GM12892 (cell line): ENCODE results near the gene HK3.

ENCODE experiments used
- DNase-seq: peaks from one replicate; pipeline ENCODE4 v3.0.0; 2011; ENCODE audit not compliant: insufficient read length
- FAIRE-seq: peaks from 2 replicates; lab custom pipeline; 2011; peaks lifted over from hg19 to GRCh38; lab: Jason Lieb, UNC
- POLR2A ChIP-seq: IDR thresholded peaks from 2 replicates; pipeline ENCODE4 v1.6.1; 2011; ENCODE audit warnings: low read depth, low read length, control low read depth
- POLR2AphosphoS5 ChIP-seq: IDR thresholded peaks from 2 replicates; pipeline ENCODE4 v1.6.1; 2011; ENCODE audit warnings: low read depth, low read length, control low read depth
- TAF1 ChIP-seq: IDR thresholded peaks from 2 replicates; pipeline ENCODE4 v1.6.1; 2011; ENCODE audit warnings: low read depth, mild to moderate bottlenecking, control low read depth, low read length, borderline replicate concordance

Gene HK3

DNA sequence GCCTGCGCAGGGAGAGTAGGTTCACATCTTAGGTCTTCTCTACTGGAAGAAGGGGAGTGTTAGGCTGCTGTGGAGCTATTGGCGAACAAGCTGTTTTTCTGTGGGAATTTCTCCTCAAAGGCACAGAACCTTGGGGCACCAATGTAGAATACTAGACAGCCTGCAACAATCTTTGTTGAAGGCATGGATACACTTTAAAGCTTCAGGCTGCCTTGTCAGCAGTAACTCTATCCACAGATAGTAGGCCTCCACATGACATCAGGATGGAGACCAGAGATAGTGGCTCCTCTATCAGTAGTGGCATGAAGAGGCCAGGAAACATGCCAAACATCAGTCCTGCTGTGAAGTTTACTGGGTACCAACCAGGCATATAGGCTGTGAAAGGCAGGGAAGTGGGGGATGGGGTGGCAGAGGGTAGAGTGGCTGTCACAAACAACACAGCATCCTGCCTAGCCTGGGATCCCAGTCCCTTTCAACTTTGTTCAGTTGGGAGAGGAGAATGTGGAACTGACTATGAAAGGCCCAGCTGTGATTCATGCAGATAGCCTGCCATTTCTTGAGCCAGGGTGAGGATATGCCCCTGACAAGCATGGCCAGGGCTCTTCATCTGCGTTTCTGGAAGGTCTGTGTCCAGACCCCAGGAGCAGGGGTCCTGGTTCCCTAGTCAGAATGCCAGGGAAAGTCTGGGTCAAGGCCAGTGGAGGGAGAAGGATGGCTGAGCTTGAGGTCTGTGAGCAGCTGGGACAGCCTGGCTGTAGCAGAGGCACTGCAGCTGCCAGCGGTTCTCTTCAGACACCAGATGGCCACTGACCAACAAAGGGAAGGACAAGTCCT is 1.0 kb upstream of the HK3 start:
- TF ChIP-seq TAF1, result no peak
- DNase-seq (no peak), FAIRE-seq (no peak)

DNA sequence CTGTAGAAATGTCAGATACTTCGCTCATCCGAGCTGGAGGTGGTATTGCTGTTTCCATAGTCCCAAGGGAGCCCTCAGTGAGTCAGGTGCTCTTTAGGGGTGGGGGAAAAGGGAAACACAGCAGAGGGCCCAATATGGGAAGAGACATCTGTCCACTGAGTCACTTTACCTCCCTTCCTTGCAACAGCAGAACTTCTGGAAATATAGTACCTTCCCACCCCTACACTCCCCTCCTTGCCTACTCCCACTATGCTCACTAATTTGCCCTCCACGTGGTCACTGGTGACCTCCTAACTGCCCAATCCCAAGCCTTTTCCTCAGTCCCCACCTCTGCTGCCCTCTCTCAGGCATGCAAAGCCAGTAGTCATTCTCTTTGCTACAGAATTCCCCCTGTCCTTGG is 1.9 kb downstream of the HK3 start:
- DNase-seq, result no peak
- no peak for FAIRE-seq
- no peak for TF ChIP-seq POLR2A
- TF ChIP-seq POLR2AphosphoS5, result no peak
- no peak for TF ChIP-seq TAF1

DNA sequence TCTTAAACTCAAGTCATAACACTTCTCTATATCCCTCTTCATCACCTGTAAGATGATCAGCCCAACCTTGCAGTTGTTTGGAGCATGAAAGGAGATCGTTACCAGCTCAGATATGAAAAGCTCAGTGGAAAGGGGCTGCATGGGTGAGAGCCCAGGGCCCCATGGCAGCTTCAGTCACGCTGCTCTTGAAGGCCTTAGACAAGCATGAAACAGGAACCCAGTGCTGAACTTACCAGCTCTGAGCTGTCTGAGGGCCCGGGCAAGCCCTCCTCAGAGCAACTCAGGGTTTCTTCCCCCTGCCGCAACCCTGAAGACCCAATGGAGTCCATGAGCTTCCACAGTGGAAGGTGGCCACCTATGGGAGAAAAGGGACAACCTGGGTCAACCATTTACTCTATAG is 3.3 kb downstream of the HK3 start:
- no peak for TF ChIP-seq POLR2A
- no peak for TF ChIP-seq POLR2AphosphoS5
- no peak for TF ChIP-seq TAF1
- FAIRE-seq, result no peak
- no peak for DNase-seq

DNA sequence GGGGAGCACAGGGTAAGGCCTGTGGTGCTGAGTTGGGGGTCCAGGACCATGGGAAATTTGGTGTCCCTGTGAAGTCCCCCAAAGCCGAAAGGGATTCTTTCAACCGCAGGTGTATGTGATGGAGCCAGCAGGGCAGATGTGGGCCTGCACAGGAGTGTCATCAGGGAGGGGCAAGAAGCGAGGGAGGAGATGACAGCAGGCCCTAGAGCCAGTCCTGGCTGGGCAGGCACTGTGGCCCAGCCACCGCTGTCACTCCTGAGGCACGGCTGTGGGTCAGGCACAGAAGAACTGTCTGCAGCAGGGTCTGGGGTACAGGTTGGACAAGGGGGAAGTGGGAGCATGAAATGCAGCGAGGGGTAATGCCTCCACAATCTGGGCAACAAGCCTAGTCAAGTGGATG is 4.8 kb downstream of the HK3 start:
- FAIRE-seq, result no peak
- TF ChIP-seq POLR2AphosphoS5 (no peak), TAF1 (no peak), POLR2A (no peak)
- DNase-seq, result no peak

DNA sequence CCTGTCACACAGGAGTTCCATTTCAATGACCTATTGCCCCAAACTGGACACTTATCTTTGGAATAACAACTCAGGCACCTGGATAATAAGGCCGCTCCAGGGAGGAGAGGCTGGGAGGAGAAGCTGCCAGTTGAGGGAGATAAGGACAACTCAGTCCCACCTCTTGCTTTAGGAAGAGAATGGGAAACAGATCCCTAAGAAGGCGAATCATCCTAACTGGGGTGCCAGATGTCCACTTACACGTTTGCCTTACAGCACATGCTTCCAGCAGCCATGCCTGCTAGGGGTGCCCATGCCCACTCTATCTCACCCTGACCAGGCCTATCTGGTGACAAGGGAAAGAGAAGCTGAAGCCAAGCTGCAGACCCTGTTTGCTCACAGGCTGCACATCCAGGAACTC is 6.5 kb downstream of the HK3 start:
- DNase-seq (no peak), FAIRE-seq (no peak)
- TF ChIP-seq POLR2AphosphoS5 (no peak), TAF1 (no peak), POLR2A (no peak)

DNA sequence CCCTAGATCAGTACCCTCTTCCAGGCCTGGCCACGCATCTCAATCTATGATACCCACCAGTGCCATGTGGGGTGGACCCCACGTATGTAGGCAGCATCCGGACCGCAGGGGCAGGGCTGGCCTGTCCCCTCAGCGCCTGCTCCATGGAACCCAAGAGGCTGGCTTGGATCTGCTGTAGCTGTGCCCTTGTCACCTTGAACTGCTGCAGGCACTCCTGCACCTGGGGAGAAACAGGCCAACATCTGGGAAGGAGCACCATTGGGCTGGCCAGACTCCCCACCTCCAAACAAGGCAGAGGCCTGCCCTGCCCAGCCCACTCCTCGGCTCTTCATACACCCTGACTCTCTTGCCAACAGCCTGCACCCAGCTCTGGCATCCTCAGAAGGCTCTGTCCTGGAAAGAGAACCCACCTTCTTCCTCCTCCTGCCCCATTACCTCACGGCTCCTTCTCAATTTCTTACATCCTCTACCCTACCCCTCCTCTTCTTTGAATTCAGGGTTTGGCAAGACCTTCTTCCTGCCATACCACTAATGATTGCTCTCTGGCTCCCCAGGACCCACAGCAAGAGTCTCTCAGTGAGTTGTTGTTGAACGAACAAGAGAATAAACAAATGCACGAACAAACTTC is 7.7 kb downstream of the HK3 start:
- DNase-seq (no peak), FAIRE-seq (no peak)
- TF ChIP-seq POLR2AphosphoS5, result no peak
- TF ChIP-seq POLR2A, result no peak
- TF ChIP-seq TAF1, result no peak

DNA sequence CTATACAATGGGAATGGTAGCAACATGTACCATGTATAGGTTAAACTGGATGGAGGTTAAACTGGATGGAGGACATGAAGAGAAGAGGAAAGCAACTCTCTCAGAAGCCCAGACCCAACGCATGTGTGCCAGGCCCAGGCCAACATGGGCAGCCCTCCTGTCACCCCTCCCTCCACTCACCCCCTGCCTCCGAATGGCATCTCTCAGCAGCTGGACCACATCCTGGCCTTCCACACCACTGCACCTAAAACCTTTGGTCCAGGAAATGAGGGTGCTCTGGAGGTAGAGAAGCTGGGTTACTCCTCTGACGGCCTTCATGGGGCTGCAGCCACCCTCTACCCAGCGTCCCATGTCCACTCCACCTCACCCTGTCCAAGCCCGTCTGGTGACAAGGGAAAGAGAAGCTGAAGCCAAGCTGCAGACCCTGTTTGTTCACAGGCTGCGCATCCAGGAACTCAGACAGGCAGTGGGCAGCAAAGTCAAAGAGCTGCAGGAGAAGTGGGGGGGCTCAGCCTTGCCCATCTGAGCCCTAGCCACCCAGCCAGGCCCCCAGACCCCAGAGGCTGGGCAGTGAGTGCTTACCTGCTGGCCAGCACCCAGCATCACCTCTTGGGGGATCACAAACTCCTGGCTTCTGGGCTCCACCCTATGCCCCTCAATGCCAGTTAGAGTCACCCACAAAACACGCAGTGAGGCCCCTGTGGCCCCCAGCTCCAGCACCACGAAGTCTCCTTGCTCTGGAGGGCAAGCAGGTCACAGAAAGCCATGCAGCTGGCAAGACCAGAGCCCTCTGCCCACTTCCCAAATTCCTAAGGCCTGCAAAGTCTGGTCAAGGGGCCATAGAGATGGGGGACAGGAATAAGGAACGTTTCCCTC is 8.5 kb downstream of the HK3 start:
- DNase-seq (no peak), FAIRE-seq (no peak)
- TF ChIP-seq POLR2A (no peak), TAF1 (no peak), POLR2AphosphoS5 (no peak)

DNA sequence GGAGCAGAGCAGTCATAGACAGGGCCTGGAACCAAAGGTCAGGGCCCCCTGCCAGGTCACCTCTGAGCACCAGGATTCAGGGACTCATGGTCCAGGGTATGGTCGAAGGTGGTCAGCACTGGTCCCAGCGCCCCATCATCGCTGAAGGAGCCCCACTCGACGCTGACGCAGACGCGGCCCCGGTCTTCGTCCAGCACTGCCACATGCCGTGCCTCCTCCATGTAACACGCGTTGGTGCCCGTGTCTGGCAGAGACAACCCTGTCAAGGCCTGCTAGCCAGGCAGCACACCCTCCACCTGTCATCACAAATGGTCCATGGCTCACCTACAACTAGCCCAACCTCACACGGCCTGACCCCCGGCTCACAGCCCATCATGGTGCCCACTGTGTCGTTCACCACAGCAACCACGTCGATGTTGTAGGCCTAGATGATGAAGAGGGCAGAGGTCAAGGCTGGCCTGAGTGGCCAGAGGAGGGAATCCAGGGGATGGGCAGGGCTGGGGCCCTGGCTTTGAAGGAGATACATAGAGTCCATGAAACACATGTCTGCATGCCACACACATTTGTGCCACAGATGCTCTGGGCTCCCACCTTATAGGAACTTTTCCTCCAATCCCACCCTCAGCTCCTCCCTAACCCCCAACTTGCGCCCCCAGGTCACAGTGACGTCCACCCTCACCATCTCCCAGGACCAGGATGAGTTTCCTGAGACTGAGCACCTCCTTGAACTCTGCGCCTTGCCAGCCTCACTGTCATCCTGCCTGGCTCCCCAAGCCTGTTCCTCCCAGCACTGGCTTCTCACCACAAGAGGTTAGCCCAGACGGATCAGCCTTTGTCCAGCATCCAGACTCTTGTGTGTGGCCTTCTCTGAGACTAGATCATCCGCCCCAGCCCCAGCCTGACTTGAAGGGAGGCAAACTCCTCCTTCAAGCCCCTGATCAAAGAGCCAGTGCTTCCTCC is 9.5 kb downstream of the HK3 start:
- TF ChIP-seq POLR2A (no peak), POLR2AphosphoS5 (no peak), TAF1 (no peak)
- DNase-seq (no peak), FAIRE-seq (no peak)

DNA sequence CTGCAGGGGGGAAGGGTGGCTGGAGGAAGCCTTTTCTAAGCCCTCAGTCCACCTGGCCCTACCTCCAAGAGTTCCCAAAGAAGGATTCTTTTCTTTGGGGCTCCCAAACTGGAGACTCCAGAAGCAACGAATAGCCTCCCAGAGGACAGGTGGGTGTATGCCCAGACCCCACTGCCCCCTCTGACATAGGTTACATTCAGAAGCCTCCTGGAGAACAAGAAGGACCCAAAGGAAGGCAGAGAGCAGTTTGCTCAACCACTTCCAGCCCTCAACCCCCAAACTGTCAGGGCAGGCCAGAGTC is 10.3 kb downstream of the HK3 start:
- DNase-seq (no peak), FAIRE-seq (no peak)
- TF ChIP-seq TAF1 (no peak), POLR2A (no peak), POLR2AphosphoS5 (no peak)

DNA sequence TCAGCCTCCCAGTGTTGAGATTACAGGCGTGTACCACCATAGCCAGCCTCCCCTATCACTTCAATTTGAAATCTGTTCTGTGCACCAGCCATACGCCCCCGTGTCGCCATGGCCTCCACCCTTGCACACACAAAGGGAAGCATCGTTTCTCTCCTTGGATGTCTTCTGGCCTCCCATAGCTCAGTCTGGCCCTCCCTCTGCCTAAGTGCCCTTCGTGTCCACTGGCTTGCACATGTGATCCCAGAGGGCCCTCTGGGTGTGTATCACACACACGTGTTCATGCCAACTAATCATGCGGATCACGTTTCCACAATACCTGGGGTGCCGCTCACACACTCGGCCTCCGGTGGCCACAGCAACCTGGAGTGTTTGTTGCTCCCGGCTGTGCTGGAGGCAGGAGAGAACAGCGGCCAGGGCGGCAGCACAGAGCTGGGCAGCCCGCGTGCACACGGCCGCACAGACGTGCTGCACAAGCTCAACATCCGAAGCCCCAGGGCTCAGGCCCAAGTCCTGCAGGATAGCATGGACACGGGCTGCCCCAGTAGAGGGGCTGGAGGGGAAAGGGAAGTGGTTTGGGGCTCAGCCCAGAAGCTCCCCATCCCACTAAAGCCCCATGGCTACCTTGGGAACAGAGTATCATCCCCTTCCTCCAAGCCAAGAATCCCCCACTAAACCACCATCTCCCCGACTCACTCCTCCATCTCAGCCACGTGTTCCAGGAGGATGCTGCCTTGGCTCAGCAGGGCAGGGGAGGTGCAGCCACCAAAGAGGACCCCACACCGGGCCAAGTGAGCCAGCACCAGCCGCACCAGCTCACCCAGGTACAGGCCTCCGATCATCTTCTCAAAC is 10.9 kb downstream of the HK3 start:
- DNase-seq, result no peak
- no peak for FAIRE-seq
- TF ChIP-seq TAF1 (no peak), POLR2AphosphoS5 (no peak), POLR2A (no peak)
